ENCODE results near the gene PTPN1.
"Not testable (repeated sequence)": the region's sequence is repeated elsewhere in the genome, so short reads cannot be mapped to it uniquely, and the experiment has no call there.

PTPN1 gene

GRCh38 chr20:50557549-50558134 lies 47.5 kb downstream of the PTPN1 start:
- no peak for ATAC-seq
- DNase-seq = no peak

GRCh38 chr20:50558483-50558925 lies 48.3 kb downstream of the PTPN1 start:
- DNase-seq = no peak
- no peak for ATAC-seq

DNA sequence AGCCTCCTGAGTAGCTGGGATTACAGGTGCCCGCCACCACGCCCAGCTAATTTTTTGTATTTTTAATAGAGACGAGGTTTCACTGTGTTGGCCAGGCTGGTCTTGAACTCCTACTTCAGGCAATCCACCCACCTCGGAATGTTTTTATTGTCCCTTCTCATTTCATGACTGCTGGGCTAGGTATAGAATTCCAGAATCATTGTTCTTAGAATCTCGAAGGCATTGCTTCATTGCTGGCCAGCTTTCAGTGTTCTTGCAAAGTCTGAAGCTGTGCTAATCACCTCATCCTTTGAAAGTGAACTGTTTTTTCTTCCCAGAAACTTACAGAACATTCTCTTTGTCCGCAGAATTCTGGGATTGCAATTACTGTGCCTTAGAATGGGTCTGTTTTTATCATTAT lies 49.0 kb downstream of the PTPN1 start:
- ATAC-seq (no peak), DNase-seq (no peak)

GRCh38 chr20:50559856-50560638 lies 49.9 kb downstream of the PTPN1 start:
- ATAC-seq = no peak
- no peak for DNase-seq

GRCh38 chr20:50560867-50561266 lies 50.7 kb downstream of the PTPN1 start:
- ATAC-seq (no peak), DNase-seq (no peak)

- ATAC-seq (peak; percentile 96), DNase-seq (peak; percentile 80)
Observed at GRCh38 chr20:50561379-50562078, 51.3 kb downstream of the PTPN1 start.

DNA sequence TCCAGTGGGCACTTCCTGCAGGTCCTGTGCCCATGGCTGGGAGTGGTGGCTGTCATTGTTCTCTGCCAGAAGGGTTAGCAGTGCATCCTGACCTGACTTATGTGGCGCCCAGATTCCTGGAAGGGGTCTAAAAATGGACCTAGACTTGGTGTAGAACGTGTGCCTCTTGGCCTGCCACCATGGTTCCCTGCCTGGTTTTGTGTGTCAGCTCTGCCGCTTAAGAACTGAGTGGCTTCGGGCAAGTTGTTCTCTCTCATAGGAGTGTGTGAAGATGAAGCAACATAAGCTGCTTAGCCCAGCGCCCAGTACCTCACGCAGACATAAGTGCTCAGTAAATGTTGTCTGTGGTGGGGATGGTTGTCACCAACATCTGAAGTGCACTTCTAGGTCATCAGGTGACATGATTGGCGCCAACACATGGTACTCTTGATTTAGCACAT lies 52.1 kb downstream of the PTPN1 start:
- ATAC-seq = no peak
- DNase-seq = no peak

DNA sequence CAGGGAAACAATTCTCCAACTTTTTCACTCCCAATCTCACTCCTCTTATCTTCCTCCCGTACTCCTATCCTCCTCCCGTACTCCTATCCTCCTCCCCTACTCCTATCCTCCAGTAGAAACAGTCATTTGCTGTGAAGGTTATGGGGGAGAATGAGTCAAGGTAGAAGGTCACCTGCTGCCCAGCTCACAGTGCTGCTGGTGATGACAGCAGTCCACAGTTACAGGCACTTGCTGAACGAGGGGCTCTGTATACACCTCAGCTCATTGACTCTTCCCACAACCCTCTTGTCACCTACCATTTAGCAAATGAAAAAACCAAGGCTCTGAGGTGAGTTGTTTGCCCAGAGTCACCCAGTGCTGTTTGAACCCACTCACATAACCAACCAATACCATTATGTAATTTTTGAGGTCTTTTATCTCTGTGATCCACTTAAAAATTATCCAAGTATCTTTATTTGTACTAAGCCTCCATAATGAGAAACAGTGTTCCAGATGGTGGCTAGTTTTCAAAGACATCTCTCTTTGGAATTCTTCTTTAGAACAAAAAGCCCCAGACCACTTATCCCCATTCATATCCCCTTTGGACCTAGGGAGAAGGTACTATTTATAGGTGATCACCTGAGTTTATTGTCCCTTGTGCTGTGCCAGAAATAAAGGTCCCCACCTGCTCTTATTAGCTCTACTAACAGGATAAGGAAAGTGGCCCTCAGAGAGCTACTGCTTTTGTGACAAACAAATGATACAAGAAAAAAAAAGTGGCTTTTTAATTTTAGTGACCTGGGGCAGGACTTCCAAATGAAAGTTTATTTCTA lies 53.2 kb downstream of the PTPN1 start:
- ATAC-seq (peak; percentile 64), DNase-seq (peak; percentile 27)

DNA sequence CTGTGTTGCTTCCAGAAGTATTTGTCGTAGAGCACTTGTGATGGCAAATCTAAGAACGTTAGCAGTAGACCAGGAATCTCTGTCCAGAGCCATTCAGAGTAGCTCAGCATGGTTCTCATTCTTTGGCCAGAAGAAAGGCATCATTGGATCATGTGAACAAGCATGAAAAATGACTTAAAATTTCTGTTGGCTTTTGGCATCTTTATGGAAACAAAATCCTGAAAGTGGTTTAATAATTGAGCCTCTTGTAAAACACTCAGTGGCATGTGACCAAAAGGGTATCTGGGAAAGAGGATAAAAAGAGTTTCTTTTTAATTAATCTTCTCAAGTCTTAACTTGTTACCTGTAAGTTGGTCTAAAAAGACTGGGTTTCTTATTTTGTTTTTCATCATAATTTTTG lies 55.2 kb downstream of the PTPN1 start:
- no peak for ATAC-seq
- no peak for DNase-seq

DNA sequence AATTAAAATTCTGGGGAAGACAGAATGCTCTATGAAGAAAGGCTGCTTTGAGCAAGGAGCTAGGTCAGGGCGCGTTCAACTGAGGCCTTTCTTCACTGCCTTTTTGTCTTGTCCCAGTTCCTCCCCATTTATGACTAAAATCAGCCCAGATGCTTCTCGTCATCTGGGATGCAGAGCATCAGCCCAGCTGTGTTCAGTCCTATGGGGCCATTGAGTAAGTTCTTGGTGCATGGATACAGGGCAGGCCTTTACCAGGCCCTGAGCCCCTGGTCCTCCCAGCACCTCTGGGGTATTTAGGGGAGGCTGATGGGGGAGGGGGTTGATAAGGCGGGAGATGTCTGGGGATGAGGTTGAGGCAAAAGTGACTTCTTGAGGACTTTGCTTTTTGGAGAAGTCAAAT lies 55.7 kb downstream of the PTPN1 start:
- DNase-seq (no peak), ATAC-seq (no peak)

DNA sequence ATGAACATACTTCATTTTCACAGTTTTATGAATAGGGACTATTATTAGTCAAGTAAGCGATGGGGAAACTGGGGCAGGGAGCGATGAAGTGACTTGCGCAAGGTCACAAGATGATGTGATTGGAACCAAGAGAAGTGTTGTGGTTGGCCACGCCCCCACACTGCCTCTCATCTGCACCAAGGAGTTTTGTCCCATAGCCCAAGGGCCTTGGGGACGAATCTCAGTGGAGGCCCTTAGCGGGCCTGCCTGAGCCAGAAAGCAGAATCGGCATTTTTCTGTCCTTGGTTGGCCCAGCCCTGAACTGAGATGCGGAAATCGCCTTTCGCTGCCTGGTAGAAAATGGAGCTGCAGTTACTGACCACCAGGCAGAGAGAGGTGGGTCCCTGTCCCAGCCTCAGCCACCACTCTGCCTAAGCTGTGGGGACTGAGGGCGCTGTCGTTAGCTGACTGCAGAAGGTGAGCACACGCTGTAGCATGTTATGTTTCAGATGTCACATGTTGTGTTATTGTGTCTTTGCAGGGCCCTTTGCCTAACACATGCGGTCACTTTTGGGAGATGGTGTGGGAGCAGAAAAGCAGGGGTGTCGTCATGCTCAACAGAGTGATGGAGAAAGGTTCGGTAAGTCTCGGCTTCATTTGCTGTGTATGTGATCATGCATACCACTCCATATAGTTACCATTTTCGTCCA lies 57.8 kb downstream of the PTPN1 start:
- DNase-seq (peak; percentile 26), ATAC-seq (no peak)

DNA sequence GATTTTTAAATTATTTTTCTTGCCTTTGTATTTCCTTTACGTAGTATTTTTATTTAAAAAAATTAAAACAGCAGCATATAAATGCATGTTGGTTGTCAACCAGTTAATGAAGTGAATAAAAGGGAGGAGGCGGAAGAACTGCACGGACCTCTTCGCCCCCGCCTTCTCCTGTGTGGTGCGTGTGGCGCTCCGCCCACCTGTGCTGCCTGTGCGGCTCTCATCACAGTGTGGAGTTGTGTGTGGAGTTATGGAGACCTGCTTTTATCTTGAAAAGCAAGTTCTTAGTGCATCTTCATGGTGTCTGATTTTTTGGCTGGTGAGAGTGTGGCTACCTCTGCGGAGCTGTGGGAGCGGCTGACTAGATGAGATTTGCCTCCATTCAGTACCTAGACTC lies 58.4 kb downstream of the PTPN1 start:
- DNase-seq (no peak), ATAC-seq (no peak)

- not testable (repeated sequence) for ATAC-seq, DNase-seq
Observed at GRCh38 chr20:50569487-50569863, 59.3 kb downstream of the PTPN1 start.

DNA sequence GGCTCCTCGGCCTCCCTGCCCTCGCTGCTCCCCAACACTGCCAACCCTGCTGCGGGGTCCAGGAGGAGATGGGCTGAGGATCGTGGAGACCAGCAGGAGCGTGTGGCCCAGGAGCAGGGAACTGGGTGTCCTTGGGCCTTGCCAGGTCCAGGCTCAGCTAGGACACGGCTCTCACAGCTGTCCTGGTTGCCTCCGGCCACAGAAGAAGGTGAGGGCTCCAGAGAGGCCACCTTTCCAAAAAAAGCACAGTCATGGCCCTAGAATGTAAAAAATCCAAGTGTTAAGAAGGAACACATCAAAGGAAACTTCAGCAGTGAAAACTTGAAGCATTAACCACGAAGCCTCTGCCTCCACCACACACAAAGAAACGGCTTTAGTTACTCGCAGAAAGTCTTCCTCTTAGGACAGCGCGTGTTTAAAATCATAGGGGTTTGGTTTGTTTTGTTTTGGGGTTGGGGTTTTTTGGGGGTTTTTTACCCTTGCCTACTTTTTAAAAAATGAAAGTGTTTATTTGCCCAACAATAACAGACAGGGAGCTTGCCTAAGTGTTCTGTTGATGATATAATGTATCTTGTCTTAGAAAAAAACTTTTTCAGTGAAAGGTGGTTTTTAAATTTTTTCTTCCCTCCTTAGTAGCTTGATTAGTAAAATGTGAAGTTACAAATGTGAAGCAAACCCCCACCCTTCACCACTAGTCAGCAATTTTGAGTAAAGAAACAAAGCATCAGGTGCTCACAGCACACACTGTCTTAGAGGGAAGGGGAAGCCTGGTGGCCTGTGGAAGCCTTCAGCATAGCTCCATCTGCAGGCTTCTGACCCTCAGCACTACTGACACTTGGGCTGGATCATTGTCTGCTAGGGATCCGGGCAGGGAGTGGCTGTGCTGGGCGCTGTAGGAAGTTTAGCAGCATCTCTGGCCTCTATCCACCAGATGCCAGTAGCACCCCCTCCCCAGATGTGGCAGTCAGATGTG lies 60.0 kb downstream of the PTPN1 start:
- no peak for DNase-seq
- peak; percentile 89 for ATAC-seq

- DNase-seq (no peak), ATAC-seq (no peak)
Observed at GRCh38 chr20:50571466-50571865, 61.3 kb downstream of the PTPN1 start.

DNA sequence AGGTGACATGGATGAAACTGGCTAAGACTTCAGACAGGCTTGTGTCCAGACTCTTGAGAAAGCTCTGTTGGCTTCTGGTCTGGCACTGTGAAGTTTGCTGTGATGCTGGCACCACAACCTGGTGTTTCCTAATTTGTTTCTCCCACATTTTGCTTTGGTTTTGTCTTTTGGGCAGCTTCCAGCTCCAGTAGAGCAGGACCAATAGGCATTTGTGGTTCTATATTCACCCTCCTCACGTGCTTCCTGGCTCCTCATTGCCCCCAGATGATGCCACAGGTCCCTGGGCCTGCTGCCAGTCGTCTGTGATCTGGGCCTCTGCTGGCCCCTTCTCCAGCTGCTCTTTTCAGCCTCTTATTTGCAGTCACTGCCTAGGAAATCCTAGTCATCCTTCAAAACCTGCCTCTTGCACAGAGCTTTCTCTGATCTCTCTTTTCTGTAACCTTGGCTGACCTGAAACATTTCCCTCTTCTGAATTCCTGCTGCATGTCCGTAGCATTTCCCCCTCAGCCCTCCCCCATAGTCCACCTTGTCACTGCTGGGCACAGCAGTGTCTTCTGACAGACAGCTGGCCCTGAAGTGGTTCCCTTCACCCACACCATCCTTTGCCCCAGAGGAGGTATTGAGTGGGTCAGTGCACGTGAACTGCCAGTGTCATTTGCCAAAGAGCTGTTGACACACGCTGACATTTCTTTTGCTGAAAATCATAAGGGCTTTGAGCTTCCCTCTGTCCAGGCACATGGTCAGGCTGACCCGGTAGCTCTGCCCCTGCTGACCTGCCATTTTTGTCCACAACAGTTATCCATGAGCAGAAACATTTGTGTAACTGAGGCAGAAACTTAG lies 63.0 kb downstream of the PTPN1 start:
- ATAC-seq = no peak
- DNase-seq = no peak

DNA sequence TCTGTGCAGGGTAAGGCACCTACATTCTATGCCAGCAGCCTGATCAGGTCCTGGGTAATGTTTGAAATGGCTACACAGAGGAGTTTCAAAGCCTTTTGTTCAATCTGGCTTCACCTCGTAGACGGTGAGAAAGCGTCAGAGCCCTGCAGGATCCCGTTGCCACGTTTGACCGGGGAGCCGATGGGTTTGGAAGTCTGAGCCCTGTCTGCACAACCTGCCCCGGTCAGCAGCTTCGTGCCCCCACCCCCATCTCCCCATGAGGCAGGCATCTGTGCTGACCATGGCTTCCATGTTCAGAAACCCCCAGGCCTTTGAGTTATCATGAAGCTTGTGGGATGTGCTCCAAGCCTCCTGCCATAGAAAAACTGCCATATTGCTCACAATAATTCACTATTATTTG lies 63.9 kb downstream of the PTPN1 start:
- DNase-seq = no peak
- ATAC-seq = no peak

DNA sequence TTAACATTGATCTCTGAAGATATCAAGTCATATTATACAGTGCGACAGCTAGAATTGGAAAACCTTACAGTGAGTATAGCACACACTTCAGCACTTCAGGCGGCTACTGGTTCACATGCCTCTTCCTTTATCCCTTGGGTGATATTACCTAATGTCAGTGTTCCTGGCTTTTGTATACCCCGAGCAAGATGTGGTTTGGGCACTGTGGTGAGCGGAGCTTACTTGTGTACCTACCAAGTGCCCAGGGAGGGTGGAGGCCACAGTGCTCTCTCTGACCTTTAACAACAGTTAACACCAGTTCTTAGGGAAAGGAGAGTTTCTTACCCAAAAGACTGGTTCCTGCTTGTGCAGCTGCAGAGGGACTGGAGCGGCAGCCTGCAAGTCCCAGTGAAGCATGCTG lies 64.4 kb downstream of the PTPN1 start:
- DNase-seq (no peak), ATAC-seq (no peak)

DNA sequence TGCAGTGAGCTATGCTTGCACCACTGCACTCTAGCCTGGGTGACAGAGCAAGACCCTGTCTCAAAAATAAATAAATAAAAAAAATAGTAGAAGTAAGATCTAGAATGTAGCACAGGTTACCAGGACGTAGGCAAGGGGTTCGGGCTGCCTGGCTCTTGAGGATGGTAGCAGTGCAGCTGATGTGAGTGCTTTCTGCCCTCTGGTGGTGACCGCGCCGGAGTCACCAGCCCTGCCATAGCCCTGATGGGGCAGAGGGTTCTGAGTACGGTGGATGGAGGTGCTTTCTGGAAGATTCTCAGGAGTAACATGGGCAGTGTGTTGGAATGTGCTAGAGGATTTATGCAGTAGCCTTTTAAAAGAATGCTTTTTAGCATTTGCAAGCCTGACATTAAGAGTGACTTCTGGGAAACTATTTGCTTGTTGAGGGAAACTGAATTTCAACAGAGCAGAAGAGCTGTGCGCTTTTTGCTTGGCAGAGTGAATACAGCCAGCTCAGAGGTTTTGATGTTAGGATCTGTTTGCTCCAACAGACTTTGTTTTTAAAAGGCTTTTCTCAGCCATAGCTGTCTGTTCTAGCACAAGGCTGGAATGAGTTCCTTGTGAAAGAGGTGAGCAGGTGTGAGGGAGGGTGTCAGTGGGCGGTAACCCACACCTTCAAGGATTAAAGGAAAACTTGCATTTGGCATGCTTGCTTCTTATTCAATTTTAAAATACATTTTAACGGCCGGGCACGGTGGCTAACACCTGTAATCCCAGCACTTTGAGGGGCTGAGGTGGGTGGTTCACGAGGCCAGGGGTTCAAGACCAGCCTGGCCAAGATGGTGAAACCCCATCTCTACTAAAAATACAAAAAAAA lies 65.9 kb downstream of the PTPN1 start:
- peak; percentile 82 for ATAC-seq

More for the DNA sequence above, 65.9 kb downstream of the PTPN1 start:
- DNase-seq = peak; percentile 68
